Kidney epithelial cell (primary cell): ENCODE data around the gene PRKD1. TPM values are rescaled to one million over a fixed set of nuclear protein-coding genes. Genes with fewer than 3 reads are reported as not detected.

Experiments used
- DNase-seq: peaks from one replicate; pipeline ENCODE4 v3.0.0-alpha.2; 2010; ENCODE audit warnings: low read depth
- H3K27me3 ChIP-seq: 2 replicates; pipeline ENCODE4 v1.6.0; 2011; ENCODE audit warnings: low read length; ENCODE audit not compliant: control insufficient read depth, insufficient read depth
- H3K36me3 ChIP-seq: 2 replicates; pipeline ENCODE4 v1.5.1; 2011; ENCODE audit warnings: low read length; ENCODE audit not compliant: control insufficient read depth, insufficient read depth
- H3K4me3 ChIP-seq: 2 replicates; pipeline ENCODE4 v1.5.1; 2011; ENCODE audit warnings: low read depth, mild to moderate bottlenecking, control low read depth, low read length
- total RNA-seq: library from RNA; depleted of rRNA; stranded (reverse); fragments of >200 nt; gene quantifications from 2 replicates; pipeline ENCODE4 v1.2.3, GENCODE V29; 2015
- TF ChIP-seq, protein P1 (sequence below): IDR thresholded peaks from 2 replicates; pipeline ENCODE4 v1.5.1; 2011; ENCODE audit warnings: mild to moderate bottlenecking, moderate library complexity, low read length, control low read depth, inconsistent platforms; ENCODE audit not compliant: insufficient read depth, poor library complexity, severe bottlenecking

PRKD1 gene
- total RNA-seq, 1 donor from 2014 or later: 7.2 TPM

DNA sequence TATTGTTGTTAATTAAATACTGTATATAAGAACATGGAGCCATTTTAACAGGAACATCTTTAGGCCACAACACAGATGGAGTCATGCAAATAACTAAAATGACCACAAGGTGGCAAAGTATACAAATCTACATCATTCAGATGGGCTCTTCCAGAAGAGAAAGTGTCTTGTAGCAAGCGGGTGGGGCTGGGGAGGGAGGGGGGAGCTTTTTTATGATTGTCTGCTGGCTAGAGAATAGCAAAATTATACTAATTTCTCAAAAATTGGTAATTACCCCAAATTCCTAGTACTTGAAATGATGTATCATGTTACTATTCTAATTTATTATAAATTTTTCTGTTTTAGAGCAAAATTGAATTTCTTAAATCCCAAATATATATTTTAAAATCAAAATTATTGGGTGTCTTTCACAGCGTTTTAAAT, 378.7 kb downstream of the PRKD1 start:
- Histone ChIP-seq H3K4me3 (no peak overlapping the region), H3K27me3 (no peaks in the 10 kb centered on the region), H3K36me3 (no peaks in the 10 kb centered on the region)
- DNase-seq: peak; percentile 19
- TF ChIP-seq, protein P1, sequence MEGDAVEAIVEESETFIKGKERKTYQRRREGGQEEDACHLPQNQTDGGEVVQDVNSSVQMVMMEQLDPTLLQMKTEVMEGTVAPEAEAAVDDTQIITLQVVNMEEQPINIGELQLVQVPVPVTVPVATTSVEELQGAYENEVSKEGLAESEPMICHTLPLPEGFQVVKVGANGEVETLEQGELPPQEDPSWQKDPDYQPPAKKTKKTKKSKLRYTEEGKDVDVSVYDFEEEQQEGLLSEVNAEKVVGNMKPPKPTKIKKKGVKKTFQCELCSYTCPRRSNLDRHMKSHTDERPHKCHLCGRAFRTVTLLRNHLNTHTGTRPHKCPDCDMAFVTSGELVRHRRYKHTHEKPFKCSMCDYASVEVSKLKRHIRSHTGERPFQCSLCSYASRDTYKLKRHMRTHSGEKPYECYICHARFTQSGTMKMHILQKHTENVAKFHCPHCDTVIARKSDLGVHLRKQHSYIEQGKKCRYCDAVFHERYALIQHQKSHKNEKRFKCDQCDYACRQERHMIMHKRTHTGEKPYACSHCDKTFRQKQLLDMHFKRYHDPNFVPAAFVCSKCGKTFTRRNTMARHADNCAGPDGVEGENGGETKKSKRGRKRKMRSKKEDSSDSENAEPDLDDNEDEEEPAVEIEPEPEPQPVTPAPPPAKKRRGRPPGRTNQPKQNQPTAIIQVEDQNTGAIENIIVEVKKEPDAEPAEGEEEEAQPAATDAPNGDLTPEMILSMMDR: peak; percentile 51

DNA sequence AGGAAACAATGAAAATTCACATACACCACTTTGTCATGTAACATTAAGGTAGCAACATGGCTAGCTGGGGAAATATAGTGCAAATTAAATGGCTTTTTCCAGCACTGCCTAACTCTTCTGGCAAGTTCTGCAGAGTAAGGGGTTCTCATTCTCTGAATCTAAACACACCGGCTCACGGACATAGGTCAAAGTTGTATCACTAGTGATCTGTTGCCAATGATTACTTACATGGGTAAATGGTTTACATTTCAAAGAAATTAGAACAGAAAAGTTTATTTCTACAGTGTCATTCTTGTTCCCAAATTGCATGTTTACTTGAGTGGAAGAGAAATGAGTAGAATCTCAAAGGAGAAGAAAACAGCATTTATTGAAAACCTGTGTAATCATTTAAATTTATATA, 381.9 kb downstream of the PRKD1 start:
- Histone ChIP-seq H3K4me3 (no peak overlapping the region), H3K36me3 (no peaks in the 10 kb centered on the region), H3K27me3 (no peaks in the 10 kb centered on the region)
- no peak for DNase-seq
- TF ChIP-seq, protein P1: no peak

DNA sequence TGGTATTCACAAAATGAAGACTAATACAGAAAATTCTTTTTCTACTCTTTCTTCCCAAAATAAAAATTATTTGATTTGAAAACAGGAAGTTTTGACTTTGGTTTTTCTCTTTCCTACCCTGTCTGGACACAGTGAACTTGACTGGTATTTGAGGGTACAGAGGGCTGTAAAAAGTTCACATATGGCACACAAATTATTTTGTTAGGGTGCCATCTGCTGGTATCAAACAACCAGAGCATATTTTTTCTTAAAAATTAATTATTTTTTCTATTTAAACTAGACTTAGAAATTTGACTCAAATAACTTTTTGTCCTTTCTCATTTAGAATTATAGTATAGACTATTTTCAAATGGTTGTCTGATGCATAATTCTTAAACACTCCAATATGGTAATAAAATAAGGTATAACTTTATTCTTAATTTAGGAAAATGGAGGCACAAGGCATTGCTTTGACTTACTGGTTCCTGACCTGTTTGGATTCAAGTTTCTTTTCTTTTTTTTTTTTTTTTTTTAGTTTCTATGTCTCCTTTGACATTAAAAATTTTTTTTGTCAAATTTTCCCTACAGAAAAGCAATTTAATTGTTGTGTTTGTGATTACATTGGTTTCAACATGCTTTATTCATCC, 390.6 kb downstream of the PRKD1 start:
- Histone ChIP-seq H3K4me3 (no peak overlapping the region), H3K36me3 (no peaks in the 10 kb centered on the region), H3K27me3 (no peaks in the 10 kb centered on the region)
- TF ChIP-seq, protein P1: peak; percentile 37
- DNase-seq: no peak

DNA sequence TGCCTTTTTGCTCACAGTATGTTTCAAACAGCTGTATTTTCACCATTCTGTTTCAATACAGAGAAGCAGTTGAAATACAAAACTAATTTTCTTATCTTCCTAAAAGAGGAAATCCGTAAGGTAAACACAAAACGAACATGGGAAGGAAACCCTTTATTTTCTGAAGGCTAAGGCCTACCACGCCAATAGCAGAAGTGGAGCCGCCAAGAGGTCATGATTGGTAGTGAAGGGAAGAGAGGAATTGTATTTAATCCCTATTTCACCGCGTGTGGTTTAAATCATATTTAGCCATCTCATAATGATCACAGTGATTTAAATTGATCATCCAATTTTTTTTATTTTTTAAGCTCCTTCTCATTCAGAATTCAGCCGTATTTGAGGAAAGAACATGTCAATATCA, 398.2 kb downstream of the PRKD1 start:
- Histone ChIP-seq H3K36me3 (no peaks in the 10 kb centered on the region), H3K27me3 (no peaks in the 10 kb centered on the region), H3K4me3 (no peak overlapping the region)
- no peak for DNase-seq
- TF ChIP-seq, protein P1: peak; percentile 39

DNA sequence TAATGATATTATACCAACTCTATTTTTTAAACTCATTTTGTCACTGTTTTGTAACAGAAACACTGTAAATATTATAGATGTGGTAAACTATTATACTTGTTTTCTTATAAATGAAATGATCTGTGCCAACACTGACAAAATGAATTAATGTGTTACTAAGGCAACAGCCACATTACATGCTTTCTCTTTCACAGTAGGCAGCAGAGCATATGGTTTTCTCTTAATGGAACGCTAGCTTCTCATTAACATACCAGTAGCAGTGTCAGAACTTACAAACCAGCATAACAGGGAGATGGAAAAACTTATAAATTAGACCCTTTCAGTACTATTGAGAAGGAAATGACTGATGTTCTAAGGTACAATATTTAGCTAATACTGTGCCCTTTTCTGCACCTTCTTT, 398.8 kb downstream of the PRKD1 start:
- peak; percentile 1 for DNase-seq
- H3K27me3 ChIP-seq: no peaks in the 10 kb centered on the region
- TF ChIP-seq, protein P1: no peak
- H3K36me3 ChIP-seq: no peaks in the 10 kb centered on the region
- H3K4me3 ChIP-seq: no peak overlapping the region

DNA sequence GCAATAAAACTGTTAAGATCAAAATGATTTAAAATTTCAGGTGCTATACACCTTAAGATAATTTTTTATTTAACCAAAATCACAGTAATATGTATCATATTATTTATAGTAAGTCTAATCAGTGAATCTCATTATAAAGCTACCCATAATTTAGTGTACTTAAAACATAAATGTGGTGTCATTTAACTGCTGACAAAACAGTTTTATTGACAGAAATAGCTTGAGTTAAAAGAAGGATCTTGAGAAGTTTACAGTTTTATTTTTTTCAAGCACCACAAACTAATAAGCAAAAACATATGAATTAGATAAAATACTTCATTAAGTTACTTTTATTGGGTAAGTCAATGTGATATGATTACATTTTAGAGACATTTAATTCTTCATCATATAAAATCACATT, 400.4 kb downstream of the PRKD1 start:
- Histone ChIP-seq H3K4me3 (no peak overlapping the region), H3K27me3 (no peaks in the 10 kb centered on the region), H3K36me3 (no peaks in the 10 kb centered on the region)
- TF ChIP-seq, protein P1: no peak
- no peak for DNase-seq
